ACC112 (cell line): ENCODE data around the gene BNC2.

Experiments
- H2AFZ ChIP-seq: fragments of 200-600 bp; sonication (generic); one replicate; pipeline ENCODE4 v1.6.0; 2017; ENCODE audit warnings: antibody characterized with exemption, low read length; ENCODE audit not compliant: unreplicated experiment
- H3K27ac ChIP-seq: fragments of 200-600 bp; sonication (generic); 2 replicates; pipeline ENCODE4 v1.5.1; 2014; ENCODE audit warnings: low read depth, mild to moderate bottlenecking, antibody characterized with exemption, low read length, moderate library complexity
- H3K27me3 ChIP-seq: fragments of 200-600 bp; sonication (generic); 2 replicates; pipeline ENCODE4 v1.6.1; 2014; ENCODE audit warnings: mild to moderate bottlenecking, antibody characterized with exemption, low read length, moderate library complexity, mixed read lengths; ENCODE audit not compliant: insufficient read depth
- H3K36me3 ChIP-seq: fragments of 200-600 bp; sonication (generic); 2 replicates; pipeline ENCODE4 v1.6.1; 2016; ENCODE audit warnings: mild to moderate bottlenecking, antibody characterized with exemption, low read length, moderate library complexity, mixed read lengths; ENCODE audit not compliant: insufficient read depth
- H3K4me1 ChIP-seq: fragments of 200-600 bp; sonication (generic); one replicate; pipeline ENCODE4 v1.6.1; 2016; ENCODE audit warnings: low read length, mixed read lengths; ENCODE audit not compliant: insufficient read depth, unreplicated experiment, control insufficient read depth
- H3K4me3 ChIP-seq: fragments of 200-600 bp; sonication (generic); 2 replicates; pipeline ENCODE4 v1.5.1; 2014; ENCODE audit warnings: mild to moderate bottlenecking, low read depth, low read length
- H3K79me2 ChIP-seq: fragments of 200-600 bp; sonication (generic); one replicate; pipeline ENCODE4 v1.6.0; 2016; ENCODE audit warnings: low read length; ENCODE audit not compliant: control insufficient read depth, unreplicated experiment, insufficient read depth

Gene BNC2

DNA sequence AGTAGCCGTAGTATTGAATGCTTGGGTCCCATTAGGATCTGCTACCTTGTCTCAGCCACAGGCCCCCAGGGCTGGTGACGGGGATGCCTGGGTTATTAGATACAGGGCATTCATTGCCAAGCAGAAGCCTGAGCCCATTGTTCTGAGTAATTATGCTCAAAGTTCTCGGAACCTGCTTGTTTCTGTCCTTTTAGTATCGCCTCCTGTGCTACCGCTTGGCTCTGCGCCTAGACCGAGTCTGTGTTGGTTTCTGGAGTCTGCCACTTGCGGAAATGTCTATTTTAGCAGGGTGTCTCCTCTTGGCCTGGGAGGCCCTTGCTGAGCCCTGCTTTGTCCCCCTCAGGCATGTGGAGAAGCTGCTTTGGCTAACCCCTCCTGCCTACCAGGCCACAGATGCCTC is 506.1 kb downstream of the BNC2 start:
- Histone ChIP-seq H3K27ac (no peak overlapping the region), H3K79me2 (no peaks in the 10 kb centered on the region), H3K4me1 (peaks cover 9% of the 10 kb centered on the region), H3K4me3 (no peak overlapping the region), H2AFZ (no peak overlapping the region), H3K36me3 (no peaks in the 10 kb centered on the region), H3K27me3 (no peaks in the 10 kb centered on the region)

DNA sequence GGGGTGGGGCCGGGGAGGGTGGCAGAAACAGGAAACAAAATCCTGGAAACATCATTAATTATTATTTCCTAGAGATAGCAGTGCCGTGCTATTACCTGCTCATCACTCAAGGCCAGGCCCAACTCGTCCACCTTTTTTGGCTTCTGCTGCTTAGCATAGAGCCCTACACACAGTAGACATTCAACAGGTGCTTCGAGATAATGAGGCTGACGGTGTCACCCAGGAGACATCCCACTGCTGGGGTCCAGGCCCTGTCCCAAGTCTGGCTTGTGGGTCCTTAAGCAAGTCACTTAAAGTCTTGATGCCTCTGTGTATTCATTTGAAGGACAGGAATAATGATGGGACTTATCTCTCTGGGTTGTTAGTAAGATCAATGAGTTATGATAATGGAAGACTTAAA is 506.6 kb downstream of the BNC2 start:
- Histone ChIP-seq H3K79me2 (no peaks in the 10 kb centered on the region), H3K4me3 (no peak overlapping the region), H3K27ac (no peak overlapping the region), H2AFZ (no peak overlapping the region), H3K27me3 (no peaks in the 10 kb centered on the region), H3K36me3 (no peaks in the 10 kb centered on the region), H3K4me1 (peaks cover 9% of the 10 kb centered on the region)

DNA sequence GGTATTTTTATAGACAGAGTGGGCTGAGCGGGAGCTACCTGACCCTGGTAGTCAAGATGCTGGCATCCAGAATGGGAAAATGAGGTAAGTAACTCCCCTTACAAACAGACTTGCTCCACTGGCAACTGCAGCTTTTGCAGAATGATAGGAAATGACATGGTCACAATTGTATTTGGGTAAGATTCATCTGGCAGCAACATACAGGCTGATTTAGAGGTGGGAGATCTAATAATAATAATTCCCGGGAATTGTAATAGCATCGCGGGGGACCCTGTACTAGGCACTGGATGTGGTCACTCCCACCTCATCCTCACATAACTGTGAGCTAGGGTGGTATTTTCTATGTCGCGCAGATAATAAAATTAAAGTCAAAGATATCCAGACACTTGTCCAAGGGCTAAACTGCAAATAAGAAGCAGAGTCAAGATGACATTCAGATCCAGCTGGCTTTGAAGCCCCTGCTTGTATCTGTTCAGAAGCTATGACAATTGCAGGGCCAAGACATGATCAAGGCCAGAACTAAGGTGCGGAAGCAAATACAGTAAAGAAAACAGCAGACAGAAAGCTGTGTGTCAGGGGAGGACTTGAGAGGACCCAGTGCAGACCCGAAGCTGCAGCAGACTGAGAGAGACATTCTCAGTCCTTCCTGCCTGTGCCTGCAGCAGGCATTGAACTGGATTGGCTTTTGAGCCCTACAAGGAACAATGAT is 507.2 kb downstream of the BNC2 start:
- no peak overlapping the region for H3K4me3 ChIP-seq
- H3K79me2 ChIP-seq, result no peaks in the 10 kb centered on the region
- no peak overlapping the region for H2AFZ ChIP-seq
- no peak overlapping the region for H3K27ac ChIP-seq
- H3K4me1 ChIP-seq, result peaks cover 8% of the 10 kb centered on the region
- H3K27me3 ChIP-seq, result no peaks in the 10 kb centered on the region
- no peaks in the 10 kb centered on the region for H3K36me3 ChIP-seq

DNA sequence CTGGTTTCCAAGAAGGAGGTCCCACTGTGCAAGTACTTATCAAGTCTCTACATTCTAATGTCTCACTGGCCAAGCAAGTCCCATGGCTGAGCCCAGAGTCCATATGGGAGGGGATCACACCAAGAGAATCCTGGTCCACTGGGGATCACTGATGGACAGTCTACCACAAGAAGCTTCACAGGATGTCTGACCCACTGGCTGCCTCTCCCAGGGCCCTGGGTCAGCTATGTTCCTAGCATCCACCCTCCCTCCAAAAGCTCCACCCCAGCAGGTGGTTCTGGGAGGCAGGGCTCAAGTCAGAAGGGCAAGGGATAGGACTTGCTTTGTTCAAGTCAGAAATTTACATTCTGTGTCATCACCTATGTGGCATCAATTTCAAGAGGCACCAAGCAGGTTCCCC is 508.5 kb downstream of the BNC2 start:
- H3K27me3 ChIP-seq, result no peaks in the 10 kb centered on the region
- H3K27ac ChIP-seq, result no peak overlapping the region
- H2AFZ ChIP-seq, result no peak overlapping the region
- no peak overlapping the region for H3K4me3 ChIP-seq
- H3K4me1 ChIP-seq, result peaks cover 3% of the 10 kb centered on the region
- no peaks in the 10 kb centered on the region for H3K36me3 ChIP-seq
- no peaks in the 10 kb centered on the region for H3K79me2 ChIP-seq

DNA sequence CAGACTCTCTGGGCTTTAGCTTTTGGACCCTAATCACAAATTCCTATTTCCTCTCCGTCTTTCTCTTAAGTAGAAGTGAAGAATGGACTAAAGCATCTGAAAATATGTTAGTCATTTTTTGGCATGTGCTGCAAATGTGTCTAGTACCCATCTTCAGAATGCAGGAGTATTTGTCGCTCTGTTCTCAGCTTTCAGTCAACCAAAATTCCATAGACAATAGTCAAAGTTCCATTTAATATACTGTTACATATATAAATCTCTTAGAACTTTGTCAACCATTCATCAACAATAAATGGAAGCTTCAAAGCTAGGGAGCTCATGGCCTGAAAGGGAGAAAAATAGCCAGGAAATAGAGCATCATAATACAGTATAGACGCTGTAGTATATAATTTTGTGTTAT is 509.4 kb downstream of the BNC2 start:
- H3K27ac ChIP-seq, result no peak overlapping the region
- no peak overlapping the region for H2AFZ ChIP-seq
- H3K4me3 ChIP-seq, result no peak overlapping the region
- H3K36me3 ChIP-seq, result no peaks in the 10 kb centered on the region
- peaks cover 3% of the 10 kb centered on the region for H3K4me1 ChIP-seq
- no peaks in the 10 kb centered on the region for H3K27me3 ChIP-seq
- no peaks in the 10 kb centered on the region for H3K79me2 ChIP-seq

DNA sequence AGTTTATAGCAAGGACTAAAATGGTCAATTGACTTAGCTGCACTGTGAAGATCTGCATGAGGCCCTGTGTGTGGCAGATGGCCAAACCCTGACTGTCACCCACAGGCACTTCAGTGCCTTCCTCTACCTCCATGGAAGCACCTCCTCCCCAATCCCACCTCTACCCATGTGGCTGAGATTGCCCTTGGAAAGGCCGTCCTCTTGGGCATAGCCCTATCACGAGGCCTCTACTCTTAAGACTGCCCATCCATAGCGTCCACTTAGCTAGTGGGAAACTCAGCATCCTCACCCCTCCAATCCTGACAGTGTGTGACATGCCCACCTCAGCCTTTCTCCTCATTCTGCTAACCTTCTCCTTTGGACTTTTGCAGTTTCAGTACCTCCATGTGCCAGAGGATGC is 510.2 kb downstream of the BNC2 start:
- Histone ChIP-seq H3K79me2 (no peaks in the 10 kb centered on the region), H3K27ac (no peak overlapping the region), H3K4me3 (no peak overlapping the region), H3K4me1 (peaks cover 3% of the 10 kb centered on the region), H3K36me3 (no peaks in the 10 kb centered on the region), H3K27me3 (no peaks in the 10 kb centered on the region), H2AFZ (no peak overlapping the region)
